GM10266 (cell line): ENCODE data around the gene ARMC3.
"Not testable (repeated sequence)": the region's sequence is repeated elsewhere in the genome, so short reads cannot be mapped to it uniquely, and the experiment has no call there.

Experiments
- DNase-seq: peaks from one replicate; pipeline ENCODE4 v3.0.0; 2012; ENCODE audit errors: extremely low spot score
- CTCF ChIP-seq: IDR thresholded peaks from 2 replicates; pipeline ENCODE4 v1.5.1; 2012; ENCODE audit warnings: mild to moderate bottlenecking, low read depth; ENCODE audit not compliant: control insufficient read depth, insufficient read depth; ENCODE audit errors: missing control alignments

ARMC3 gene

GRCh38 chr10:22899775-22900174 lies 28.1 kb upstream of the ARMC3 start:
- no peak for TF ChIP-seq CTCF
- no peak for DNase-seq

- TF ChIP-seq CTCF = no peak
- no peak for DNase-seq
Observed at GRCh38 chr10:22900841-22901601, 26.8 kb upstream of the ARMC3 start.

- not testable (repeated sequence) for DNase-seq
Observed at GRCh38 chr10:22902147-22902546, 25.7 kb upstream of the ARMC3 start.

- no peak for TF ChIP-seq CTCF
- no peak for DNase-seq
Observed at GRCh38 chr10:22903694-22904093, 24.2 kb upstream of the ARMC3 start.

GRCh38 chr10:22906767-22907166 lies 21.1 kb upstream of the ARMC3 start:
- DNase-seq = no peak
- no peak for TF ChIP-seq CTCF

- no peak for TF ChIP-seq CTCF
- no peak for DNase-seq
Observed at GRCh38 chr10:22908837-22909236, 19.0 kb upstream of the ARMC3 start.

- not testable (repeated sequence) for DNase-seq
Observed at GRCh38 chr10:22909673-22910072, 18.2 kb upstream of the ARMC3 start.

GRCh38 chr10:22911067-22911466 lies 16.8 kb upstream of the ARMC3 start:
- TF ChIP-seq CTCF = no peak
- DNase-seq = no peak
